Activated CD4-positive, alpha-beta T cell treated with anti-CD3 and anti-CD28 coated beads, Interleukin-2, amount 50 U/mL, for 48 hours (primary cell): ENCODE results near the gene HSD17B1.
"Not testable (repeated sequence)": the region's sequence is repeated elsewhere in the genome, so short reads cannot be mapped to it uniquely, and the experiment has no call there.

Source experiments
- DNase-seq, 2 experiments: peaks; one replicate each; pipeline ENCODE4 v3.0.0-alpha.2; 2020

HSD17B1 gene, protein sequence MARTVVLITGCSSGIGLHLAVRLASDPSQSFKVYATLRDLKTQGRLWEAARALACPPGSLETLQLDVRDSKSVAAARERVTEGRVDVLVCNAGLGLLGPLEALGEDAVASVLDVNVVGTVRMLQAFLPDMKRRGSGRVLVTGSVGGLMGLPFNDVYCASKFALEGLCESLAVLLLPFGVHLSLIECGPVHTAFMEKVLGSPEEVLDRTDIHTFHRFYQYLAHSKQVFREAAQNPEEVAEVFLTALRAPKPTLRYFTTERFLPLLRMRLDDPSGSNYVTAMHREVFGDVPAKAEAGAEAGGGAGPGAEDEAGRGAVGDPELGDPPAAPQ

GRCh38 chr17:42552736-42553135 is at the start of gene HSD17B1:
TSS of gene HSD17B1 (plus strand) at chr17:42552923. CDS start at chr17:42552934, 11 bp downstream.
- not testable (repeated sequence) for DNase-seq

DNA sequence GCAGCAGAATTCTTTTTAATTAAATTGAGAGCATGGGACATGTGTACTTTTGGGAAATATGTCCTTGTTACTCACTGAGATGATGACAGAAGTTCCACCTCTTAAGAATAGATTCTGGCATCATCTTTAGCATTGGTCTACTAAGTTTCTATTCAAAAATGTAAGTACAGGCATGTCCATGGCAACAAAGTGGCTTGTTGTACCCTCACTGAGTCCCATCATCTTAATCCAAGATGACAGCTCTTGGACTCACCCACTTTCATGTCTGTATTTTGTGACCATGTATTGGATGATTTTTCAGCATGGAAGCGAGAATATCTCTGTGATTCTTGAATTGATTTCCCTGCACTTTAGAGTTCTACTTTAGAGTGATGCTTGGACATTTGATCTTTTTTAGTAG is 49.8 kb upstream of the HSD17B1 start:
- DNase-seq, result no peak

GRCh38 chr17:42507671-42508070 is 45.1 kb upstream of the HSD17B1 start:
- DNase-seq, result no peak

DNA sequence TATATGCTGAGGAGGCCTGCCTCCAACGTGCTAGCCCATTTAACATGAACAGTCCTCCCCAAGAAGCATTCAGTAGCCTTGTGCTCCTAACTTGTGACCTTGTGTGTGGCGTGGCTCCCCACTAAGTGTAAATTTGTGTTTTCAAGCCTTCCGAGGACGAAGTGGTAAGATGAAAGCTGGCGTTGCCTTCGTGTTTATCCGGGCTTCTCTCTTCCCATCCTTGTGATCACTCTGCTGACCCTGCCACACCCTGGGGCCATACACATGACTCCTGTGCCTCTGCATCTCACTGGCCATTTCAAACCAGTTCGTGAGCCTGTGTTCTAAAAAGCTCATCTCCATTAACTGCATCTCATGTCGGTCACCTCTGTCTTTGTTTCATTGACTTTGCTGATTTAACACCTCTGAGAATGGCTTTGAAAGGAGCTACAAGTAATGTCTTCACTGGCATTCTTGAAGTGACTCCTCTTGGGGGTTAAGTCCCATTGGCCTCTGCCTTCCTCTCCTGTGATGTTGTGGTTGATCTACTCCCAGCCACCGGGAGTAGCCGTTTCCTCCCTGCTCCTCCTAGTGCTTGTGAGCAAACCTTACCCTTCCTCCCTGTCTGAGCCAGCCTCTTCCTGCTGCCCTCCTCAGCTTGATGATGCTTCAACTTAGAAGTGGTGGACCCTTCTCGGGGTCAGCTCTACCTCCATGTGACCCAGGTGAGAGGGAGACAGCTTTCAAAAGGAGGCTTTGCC is 44.1 kb upstream of the HSD17B1 start:
- DNase-seq, result no peak

DNA sequence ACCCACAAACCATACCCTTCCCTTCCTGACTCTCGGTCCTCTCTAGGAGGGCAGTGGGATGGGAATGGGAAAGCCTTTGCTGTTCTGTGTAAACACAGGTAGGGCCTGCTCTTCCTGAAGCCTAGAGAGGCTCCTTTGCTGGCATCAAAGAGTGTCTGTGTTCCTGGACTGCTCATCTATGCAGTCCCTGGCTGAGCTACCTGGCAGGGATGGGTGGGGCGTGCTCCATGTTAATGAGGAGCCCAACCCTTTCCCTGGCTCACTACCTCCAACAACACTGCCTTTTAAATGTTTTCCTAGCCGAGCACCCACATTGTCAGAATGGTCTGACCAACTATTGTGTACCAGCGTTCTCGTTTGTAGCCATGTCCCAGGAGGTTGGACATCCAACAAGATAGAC is 43.3 kb upstream of the HSD17B1 start:
- no peak for DNase-seq

GRCh38 chr17:42509841-42510240 is 42.9 kb upstream of the HSD17B1 start:
- DNase-seq, result no peak

- no peak for DNase-seq
Observed at GRCh38 chr17:42512246-42512645, 40.5 kb upstream of the HSD17B1 start.

DNA sequence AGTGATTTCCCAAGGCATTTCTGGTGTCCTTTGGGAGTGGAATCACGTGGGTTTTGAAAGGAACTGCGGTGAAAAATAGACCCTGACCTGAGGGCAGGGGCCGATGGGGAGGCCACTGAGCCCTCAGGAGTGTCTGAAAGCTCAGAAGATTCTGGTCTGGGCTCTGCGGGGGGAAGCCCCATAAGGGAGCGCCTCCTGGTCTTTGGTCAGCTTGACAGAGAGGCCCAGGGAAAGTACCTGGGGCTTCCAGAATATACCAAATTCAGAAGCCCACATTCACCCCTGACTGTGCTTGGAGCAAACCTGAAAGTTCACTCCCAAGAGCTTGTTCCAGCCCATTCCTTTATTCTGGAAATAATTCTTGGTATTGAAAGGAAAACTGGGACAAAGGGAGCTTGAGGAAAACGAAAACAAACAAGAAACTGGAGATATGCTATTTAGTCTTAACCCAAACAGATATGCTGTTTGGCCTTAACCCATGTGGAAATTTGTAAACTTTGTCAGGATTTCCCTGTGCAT is 39.9 kb upstream of the HSD17B1 start:
- DNase-seq, result no peak

DNA sequence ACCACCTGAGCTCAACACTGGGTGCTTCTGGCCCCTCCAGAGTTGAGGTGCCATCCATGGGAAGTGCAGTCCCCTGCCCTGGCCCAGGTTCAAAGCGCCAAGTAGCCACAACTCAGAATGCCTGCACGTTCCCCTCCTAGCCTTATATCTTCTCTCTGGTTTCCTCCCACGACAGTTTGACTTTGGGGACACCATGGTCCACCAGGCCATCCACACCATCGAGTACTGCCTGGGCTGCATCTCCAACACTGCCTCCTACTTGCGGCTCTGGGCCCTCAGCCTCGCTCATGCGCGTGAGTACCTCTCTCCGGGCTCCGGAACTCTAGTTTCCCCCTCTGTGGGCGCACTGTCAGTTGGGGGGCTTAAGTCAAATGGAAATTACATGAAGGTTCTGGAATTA is 39.0 kb upstream of the HSD17B1 start:
- no peak for DNase-seq

- DNase-seq, result no peak
Observed at GRCh38 chr17:42514279-42514678, 38.4 kb upstream of the HSD17B1 start.

GRCh38 chr17:42514867-42515266 is 37.9 kb upstream of the HSD17B1 start:
- no peak for DNase-seq

GRCh38 chr17:42517516-42517915 is 35.2 kb upstream of the HSD17B1 start:
- DNase-seq, result peak; percentile 88 to 91

GRCh38 chr17:42518046-42518754 is 34.5 kb upstream of the HSD17B1 start:
- DNase-seq, result no peak

- no peak for DNase-seq
Observed at GRCh38 chr17:42518755-42519545, 33.8 kb upstream of the HSD17B1 start.

DNA sequence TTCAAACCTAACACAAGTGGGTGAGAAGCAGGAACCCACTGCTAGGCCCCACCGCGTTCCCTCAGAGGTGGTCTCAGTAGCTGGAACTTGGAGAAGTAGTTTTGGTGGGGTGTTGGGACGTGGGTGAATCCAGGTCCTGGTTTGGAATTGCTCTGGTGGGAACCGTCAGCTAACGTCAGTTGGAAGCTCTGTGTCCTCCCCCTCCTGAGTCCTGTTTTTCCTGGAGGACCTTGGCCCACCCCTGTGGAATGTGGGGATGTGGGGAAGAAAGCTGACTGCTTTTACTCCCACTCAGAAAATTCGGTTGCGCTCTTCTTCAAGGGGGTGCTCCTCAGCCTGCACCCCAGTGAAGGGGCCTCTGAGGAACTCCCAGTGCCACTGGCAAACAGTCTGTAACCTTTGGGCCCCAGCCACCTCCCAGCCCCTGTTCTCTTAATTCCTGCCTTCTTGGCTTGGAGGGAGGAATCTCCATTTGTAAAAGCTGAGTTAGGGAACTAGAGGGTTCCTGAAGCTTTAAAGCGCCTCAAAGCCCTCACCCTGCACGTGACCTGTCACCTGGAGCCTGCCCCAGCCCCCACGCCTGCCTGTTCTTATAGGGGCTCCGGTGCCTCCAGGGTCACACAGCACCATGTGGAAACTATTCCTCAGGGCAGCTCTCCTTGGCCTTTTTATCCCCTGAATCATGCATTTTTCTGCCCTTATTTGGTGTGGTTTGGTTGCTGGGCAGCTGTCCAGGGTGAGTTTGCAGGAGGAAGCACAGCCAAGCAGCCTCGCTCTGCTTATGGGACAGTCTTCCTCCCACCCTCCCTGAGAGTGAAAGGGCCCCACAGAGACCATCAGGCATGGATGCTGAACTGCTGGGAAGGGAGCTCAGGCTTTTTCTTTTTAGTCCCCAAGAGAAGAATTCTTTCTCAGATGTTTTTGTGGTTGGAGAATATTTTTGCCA is 32.9 kb upstream of the HSD17B1 start:
- DNase-seq, result no peak

DNA sequence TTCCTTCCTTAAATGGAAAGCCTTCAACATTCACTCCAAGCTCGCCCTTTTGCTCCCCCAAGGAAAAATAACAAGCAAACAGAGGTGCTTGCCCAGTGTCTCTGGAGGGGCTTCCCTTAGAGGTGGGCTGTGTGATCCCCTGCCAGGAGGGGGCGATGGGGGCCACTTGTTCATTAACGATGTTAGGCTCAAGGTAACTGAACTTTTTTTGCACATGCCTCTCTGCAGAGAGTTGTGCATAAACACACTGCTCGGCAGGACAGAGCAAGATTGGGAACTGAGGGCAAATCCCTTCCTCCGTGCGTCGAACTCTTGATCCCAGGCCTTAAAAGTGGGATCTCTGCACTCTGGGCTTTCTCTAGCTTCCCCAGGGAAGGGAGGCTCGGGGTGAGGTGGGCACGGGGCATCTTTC is 32.2 kb upstream of the HSD17B1 start:
- DNase-seq, result no peak

DNA sequence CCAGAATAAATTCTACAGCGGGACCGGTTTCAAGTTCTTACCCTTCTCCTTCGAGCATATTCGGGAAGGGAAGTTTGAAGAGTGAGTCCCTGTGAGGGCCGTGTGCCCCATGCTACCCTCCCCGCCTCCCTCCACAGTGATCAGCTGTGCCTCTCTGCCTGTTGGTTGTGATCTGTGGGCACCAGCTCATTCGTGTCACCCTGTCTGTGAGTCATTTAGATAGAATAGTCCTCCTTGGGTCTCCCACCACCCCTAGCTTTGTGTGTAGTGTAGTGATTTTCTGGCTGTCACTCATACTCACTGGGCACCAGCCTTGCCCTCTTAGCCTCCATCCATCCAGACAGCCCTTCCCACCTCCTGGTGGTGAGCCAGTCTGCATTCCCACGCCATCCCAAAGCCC is 31.7 kb upstream of the HSD17B1 start:
- no peak for DNase-seq

DNA sequence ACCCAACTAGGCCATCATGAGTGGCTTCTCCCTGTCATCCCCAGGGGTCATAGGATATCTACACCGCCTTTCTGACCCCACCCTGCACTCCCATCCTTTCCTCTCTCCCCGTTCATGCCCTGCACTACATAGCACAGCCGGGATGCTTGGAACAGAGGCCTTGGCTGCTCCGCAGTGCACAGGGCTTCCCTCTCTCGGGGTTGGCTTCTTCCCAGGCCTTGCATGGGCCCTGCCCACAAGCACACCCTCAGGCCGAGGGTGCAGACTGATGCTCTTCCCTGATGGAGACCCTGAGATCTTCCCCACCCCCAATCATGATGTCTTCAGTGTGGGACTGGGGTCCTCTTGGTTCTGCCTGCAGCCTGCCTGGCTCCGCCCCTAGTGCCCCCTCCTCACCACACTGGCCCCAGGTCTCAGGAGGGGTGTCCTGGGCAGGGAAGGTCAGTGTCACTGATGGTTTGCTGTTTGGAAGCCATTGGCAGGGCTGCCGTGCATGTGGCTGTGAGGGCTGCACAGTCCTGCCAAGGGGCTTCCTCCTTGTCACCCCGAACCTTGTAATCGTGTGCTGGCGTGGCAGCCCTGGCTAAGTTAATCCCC is 31.0 kb upstream of the HSD17B1 start:
- DNase-seq, result no peak

GRCh38 chr17:42522263-42522790 is 30.4 kb upstream of the HSD17B1 start:
- DNase-seq, result no peak

DNA sequence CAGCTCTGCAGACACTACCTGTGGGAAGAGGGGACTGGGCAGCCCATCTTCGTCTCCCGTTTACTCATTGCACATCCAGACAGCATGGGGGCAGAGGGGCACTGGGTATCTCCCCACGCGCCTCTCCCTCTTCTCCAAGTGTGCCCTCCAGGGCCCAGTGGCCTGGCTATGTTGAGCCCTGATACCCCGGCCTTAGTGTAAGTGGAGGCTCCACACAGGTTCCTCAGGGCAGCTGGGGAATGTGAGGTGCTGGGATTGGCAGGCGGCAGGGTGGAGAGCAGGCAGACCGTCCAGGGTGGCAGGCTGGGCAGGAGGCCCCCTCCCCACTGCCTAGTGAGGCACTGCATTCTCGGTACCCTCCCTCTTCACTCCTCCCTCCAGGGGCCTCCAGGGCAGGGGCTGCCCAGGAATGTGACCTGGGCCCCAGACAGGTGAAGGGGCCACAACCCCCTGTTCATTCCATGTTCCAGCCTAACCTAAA is 29.9 kb upstream of the HSD17B1 start:
- no peak for DNase-seq

DNA sequence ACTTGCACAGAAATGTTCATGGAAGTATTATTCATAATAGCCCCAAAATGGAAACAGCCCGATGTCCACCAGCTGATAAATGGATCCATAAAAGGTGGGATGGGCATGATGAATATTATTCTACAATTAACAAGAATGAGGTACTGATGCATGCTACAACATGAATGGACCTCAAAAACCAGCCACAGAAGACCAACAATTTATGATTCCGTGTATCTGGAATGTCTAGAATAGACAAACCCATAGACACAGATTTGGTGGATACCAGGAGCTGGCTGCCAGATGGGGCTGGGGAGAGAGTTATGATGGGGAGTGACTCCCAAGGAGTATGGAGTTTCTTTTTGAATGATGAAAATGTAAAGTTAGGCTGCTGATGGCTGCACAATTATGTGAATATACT is 27.5 kb upstream of the HSD17B1 start:
- no peak for DNase-seq
